Astrocyte (in vitro differentiated cells and primary cell): ENCODE measurements around the gene ALPK3.

Source experiments
- EZH2 ChIP-seq: IDR thresholded peaks from 2 replicates; pipeline ENCODE4 v1.6.1; 2012; ENCODE audit warnings: mild to moderate bottlenecking, low read length, inconsistent platforms; ENCODE audit not compliant: insufficient read depth
- TF ChIP-seq, protein P1 (sequence below): IDR thresholded peaks from 2 replicates; pipeline ENCODE4 v1.5.1; 2011; ENCODE audit warnings: low read depth, mild to moderate bottlenecking, inconsistent platforms, low read length, moderate library complexity; ENCODE audit not compliant: insufficient read depth

DNA sequence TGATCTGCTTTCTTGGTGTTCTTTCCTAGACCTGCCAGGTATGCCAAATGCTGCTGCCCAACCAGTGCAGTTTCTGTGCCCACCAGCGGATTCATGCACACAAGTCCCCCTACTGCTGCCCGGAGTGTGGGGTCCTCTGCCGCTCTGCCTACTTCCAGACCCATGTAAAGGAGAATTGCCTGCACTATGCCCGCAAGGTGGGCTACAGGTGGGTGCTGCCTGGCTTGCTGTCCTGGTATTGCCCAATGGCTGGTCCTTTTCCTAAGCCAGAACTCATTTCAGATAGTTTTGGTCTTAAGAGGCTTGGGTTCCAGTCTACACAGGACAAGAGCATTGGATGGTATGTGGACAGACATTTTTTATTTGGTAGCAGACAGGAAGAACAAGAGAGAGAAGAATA, 26.5 kb upstream of the ALPK3 start:
- TF ChIP-seq, protein P1, sequence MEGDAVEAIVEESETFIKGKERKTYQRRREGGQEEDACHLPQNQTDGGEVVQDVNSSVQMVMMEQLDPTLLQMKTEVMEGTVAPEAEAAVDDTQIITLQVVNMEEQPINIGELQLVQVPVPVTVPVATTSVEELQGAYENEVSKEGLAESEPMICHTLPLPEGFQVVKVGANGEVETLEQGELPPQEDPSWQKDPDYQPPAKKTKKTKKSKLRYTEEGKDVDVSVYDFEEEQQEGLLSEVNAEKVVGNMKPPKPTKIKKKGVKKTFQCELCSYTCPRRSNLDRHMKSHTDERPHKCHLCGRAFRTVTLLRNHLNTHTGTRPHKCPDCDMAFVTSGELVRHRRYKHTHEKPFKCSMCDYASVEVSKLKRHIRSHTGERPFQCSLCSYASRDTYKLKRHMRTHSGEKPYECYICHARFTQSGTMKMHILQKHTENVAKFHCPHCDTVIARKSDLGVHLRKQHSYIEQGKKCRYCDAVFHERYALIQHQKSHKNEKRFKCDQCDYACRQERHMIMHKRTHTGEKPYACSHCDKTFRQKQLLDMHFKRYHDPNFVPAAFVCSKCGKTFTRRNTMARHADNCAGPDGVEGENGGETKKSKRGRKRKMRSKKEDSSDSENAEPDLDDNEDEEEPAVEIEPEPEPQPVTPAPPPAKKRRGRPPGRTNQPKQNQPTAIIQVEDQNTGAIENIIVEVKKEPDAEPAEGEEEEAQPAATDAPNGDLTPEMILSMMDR = no peak
- no peak for TF ChIP-seq EZH2
